Hepatocyte (in vitro differentiated cells): ENCODE results near the gene HAND1. TPM values are rescaled to one million over a fixed set of nuclear protein-coding genes. Genes with fewer than 3 reads are reported as not detected.

Experiments used
- DNase-seq: peaks from one replicate; pipeline ENCODE4 v3.0.0-alpha.2; 2016; ENCODE audit warnings: low spot score
- H2AFZ ChIP-seq: fragments of 200-600 bp; sonication (generic); 2 replicates; pipeline ENCODE4 v1.6.0; 2016; ENCODE audit warnings: antibody characterized with exemption, mild to moderate bottlenecking
- H3K27ac ChIP-seq: fragments of 200-600 bp; sonication (generic); 2 replicates; pipeline ENCODE4 v1.5.1; 2016; ENCODE audit warnings: mild to moderate bottlenecking
- H3K27me3 ChIP-seq: fragments of 200-600 bp; sonication (generic); 2 replicates; pipeline ENCODE4 v1.6.1; 2016
- H3K36me3 ChIP-seq: fragments of 200-600 bp; sonication (generic); replicated peaks from 2 replicates; pipeline ENCODE4 v1.5.1; 2016; ENCODE audit warnings: low read depth; ENCODE audit not compliant: insufficient read depth
- H3K4me1 ChIP-seq: fragments of 200-600 bp; sonication (generic); 2 replicates; pipeline ENCODE4 v1.5.1; 2016; ENCODE audit warnings: mild to moderate bottlenecking, moderate library complexity; ENCODE audit not compliant: insufficient read depth
- H3K4me2 ChIP-seq: fragments of 200-600 bp; sonication (generic); 2 replicates; pipeline ENCODE4 v1.6.0; 2016
- H3K4me3 ChIP-seq: fragments of 200-600 bp; sonication (generic); 2 replicates; pipeline ENCODE4 v1.5.1; 2016; ENCODE audit warnings: mild to moderate bottlenecking
- H3K79me2 ChIP-seq: fragments of 200-600 bp; sonication (generic); 2 replicates; pipeline ENCODE4 v1.6.0; 2017; ENCODE audit warnings: mild to moderate bottlenecking
- H3K9me2 ChIP-seq: fragments of 200-600 bp; sonication (generic); replicated peaks from 2 replicates; pipeline ENCODE4 v1.6.0; 2017; ENCODE audit warnings: mild to moderate bottlenecking; ENCODE audit not compliant: insufficient read depth
- H3K9me3 ChIP-seq: fragments of 200-600 bp; sonication (generic); 2 replicates; pipeline ENCODE4 v1.5.1; 2016; ENCODE audit warnings: low read depth, mild to moderate bottlenecking
- H4K20me1 ChIP-seq: fragments of 200-600 bp; sonication (generic); 2 replicates; pipeline ENCODE4 v1.6.0; 2016; ENCODE audit warnings: mild to moderate bottlenecking; ENCODE audit not compliant: insufficient read depth, poor library complexity, severe bottlenecking
- EZH2 ChIP-seq: fragments of 200-600 bp; sonication (generic); IDR thresholded peaks from 2 replicates; pipeline ENCODE4 v1.6.1; 2016; ENCODE audit warnings: antibody characterized with exemption, mild to moderate bottlenecking, borderline replicate concordance
- EZH2phosphoT487 ChIP-seq: fragments of 200-600 bp; sonication (generic); IDR thresholded peaks from one replicate; pipeline ENCODE4 v1.6.1; 2018; ENCODE audit warnings: antibody characterized with exemption, mild to moderate bottlenecking, low read depth, moderate library complexity; ENCODE audit not compliant: unreplicated experiment, severe bottlenecking
- WGBS: methylation state at CpG from one replicate; pipeline ENCODE4 v1.1.6; 2016; ENCODE audit warnings: low lambda C conversion rate; ENCODE audit errors: missing lambda C conversion rate; 5-methylcytosine and 5-hydroxymethylcytosine counted together
- polyA plus RNA-seq: library from polyadenylated mRNA; unstranded; fragments of >200 nt; fragmentation: Nextera tagmentation; extraction: Ambion mirVana; gene quantifications from 2 replicates; pipeline ENCODE4 v1.2.1, GENCODE V29; 2016
- total RNA-seq: library from RNA; depleted of rRNA; stranded (reverse); fragments of >200 nt; gene quantifications from 2 replicates; pipeline ENCODE4 v1.2.3, GENCODE V29; 2014
- TF ChIP-seq, protein P1 (sequence below): fragments of 200-600 bp; sonication (generic); IDR thresholded peaks from 2 replicates; pipeline ENCODE4 v1.5.1; 2016; ENCODE audit warnings: antibody characterized with exemption, mild to moderate bottlenecking; ENCODE audit not compliant: poor library complexity

HAND1 gene
- total and polyA plus RNA-seq, 2 experiments from 2014 or later: 39.2 to 118 TPM

- H3K79me2 ChIP-seq: no peaks in the 10 kb centered on the region
- no peaks in the 10 kb centered on the region for H3K27me3 ChIP-seq
- H2AFZ ChIP-seq: no peak overlapping the region
- H3K9me2 ChIP-seq: no peaks in the 10 kb centered on the region
- DNase-seq: no peak
- H3K9me3 ChIP-seq: no peaks in the 10 kb centered on the region
- no peaks in the 10 kb centered on the region for H3K4me1 ChIP-seq
- no peak overlapping the region for H3K4me2 ChIP-seq
- H3K27ac ChIP-seq: no peak overlapping the region
- H3K4me3 ChIP-seq: no peak overlapping the region
- 87% methylated on average over 1 of the region's 1 CpG for whole genome bisulfite sequencing
- no peaks in the 10 kb centered on the region for H4K20me1 ChIP-seq
- TF ChIP-seq EZH2phosphoT487: no peak
- TF ChIP-seq EZH2: no peak
- TF ChIP-seq, protein P1, sequence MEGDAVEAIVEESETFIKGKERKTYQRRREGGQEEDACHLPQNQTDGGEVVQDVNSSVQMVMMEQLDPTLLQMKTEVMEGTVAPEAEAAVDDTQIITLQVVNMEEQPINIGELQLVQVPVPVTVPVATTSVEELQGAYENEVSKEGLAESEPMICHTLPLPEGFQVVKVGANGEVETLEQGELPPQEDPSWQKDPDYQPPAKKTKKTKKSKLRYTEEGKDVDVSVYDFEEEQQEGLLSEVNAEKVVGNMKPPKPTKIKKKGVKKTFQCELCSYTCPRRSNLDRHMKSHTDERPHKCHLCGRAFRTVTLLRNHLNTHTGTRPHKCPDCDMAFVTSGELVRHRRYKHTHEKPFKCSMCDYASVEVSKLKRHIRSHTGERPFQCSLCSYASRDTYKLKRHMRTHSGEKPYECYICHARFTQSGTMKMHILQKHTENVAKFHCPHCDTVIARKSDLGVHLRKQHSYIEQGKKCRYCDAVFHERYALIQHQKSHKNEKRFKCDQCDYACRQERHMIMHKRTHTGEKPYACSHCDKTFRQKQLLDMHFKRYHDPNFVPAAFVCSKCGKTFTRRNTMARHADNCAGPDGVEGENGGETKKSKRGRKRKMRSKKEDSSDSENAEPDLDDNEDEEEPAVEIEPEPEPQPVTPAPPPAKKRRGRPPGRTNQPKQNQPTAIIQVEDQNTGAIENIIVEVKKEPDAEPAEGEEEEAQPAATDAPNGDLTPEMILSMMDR: no peak
- H3K36me3 ChIP-seq: no peaks in the 10 kb centered on the region
These were observed 24.2 kb upstream of the HAND1 start for GRCh38 chr5:154502180-154502579.

- Histone ChIP-seq H3K4me2 (no peak overlapping the region), H3K4me3 (no peak overlapping the region), H3K36me3 (no peaks in the 10 kb centered on the region), H3K9me2 (no peaks in the 10 kb centered on the region), H3K27ac (no peak overlapping the region), H3K9me3 (no peaks in the 10 kb centered on the region), H3K79me2 (no peaks in the 10 kb centered on the region), H3K4me1 (no peaks in the 10 kb centered on the region), H4K20me1 (no peaks in the 10 kb centered on the region), H3K27me3 (no peaks in the 10 kb centered on the region), H2AFZ (no peak overlapping the region)
- 48% methylated on average over 2 of the region's 2 CpGs for WGBS
- TF ChIP-seq, protein P1: no peak
- TF ChIP-seq EZH2phosphoT487 (no peak), EZH2 (no peak)
- no peak for DNase-seq
These were observed 23.5 kb upstream of the HAND1 start for GRCh38 chr5:154501566-154501965.

DNA sequence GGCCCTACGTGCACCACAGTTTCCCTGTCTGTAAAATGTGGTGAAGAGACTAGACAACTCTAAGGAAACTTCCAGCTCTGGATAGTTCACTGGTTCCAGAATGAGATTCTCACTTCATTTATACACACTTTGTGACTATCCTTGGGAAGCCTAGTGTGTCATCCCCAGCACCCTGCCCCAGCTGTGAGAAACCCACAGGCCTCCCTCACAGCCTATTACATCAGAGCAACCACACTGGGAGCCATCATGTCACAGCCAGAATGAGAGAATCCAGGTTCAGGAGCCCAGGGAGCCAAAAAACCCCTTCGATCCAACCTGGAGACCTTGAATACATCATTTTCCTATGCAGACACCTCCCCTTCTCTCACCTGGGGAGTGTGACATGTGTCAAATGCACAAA, 21.0 kb upstream of the HAND1 start:
- Histone ChIP-seq H3K4me3 (no peak overlapping the region), H3K4me2 (no peak overlapping the region), H4K20me1 (no peaks in the 10 kb centered on the region), H3K9me3 (no peaks in the 10 kb centered on the region), H2AFZ (no peak overlapping the region), H3K27ac (no peak overlapping the region), H3K4me1 (no peaks in the 10 kb centered on the region), H3K36me3 (no peaks in the 10 kb centered on the region), H3K27me3 (peaks cover 12% of the 10 kb centered on the region), H3K79me2 (no peaks in the 10 kb centered on the region), H3K9me2 (no peaks in the 10 kb centered on the region)
- DNase-seq: no peak
- TF ChIP-seq EZH2 (no peak), EZH2phosphoT487 (no peak)
- TF ChIP-seq, protein P1: no peak
- WGBS: 89% methylated on average over 2 of the region's 2 CpGs

- Histone ChIP-seq H3K4me2 (no peak overlapping the region), H3K27me3 (peaks cover 16% of the 10 kb centered on the region), H3K79me2 (no peaks in the 10 kb centered on the region), H4K20me1 (no peaks in the 10 kb centered on the region), H3K36me3 (no peaks in the 10 kb centered on the region), H3K4me1 (no peaks in the 10 kb centered on the region), H3K4me3 (no peak overlapping the region), H3K9me3 (no peaks in the 10 kb centered on the region), H3K9me2 (no peaks in the 10 kb centered on the region), H3K27ac (no peak overlapping the region), H2AFZ (no peak overlapping the region)
- no peak for DNase-seq
- TF ChIP-seq EZH2phosphoT487 (no peak), EZH2 (no peak)
- TF ChIP-seq, protein P1: no peak
- WGBS: 83% methylated on average over 1 of the region's 1 CpG
These were observed 20.6 kb upstream of the HAND1 start for GRCh38 chr5:154498591-154498990.
